Ectodermal cell (in vitro differentiated cells): ENCODE measurements around the gene PKN3.
A peak's percentile ranks its signal among the peaks of the same experiment; 100 is the strongest.

Source experiments
- H3K27ac ChIP-seq: 2 replicates; pipeline ENCODE4 v1.7.0; 2013; ENCODE audit warnings: mild to moderate bottlenecking, low read depth, low read length; ENCODE audit not compliant: insufficient read depth, poor library complexity, severe bottlenecking
- H3K27me3 ChIP-seq: 2 replicates; pipeline ENCODE4 v1.7.0; 2013; ENCODE audit warnings: mild to moderate bottlenecking, low read length; ENCODE audit not compliant: insufficient read depth, control insufficient read depth, poor library complexity, severe bottlenecking
- H3K36me3 ChIP-seq: one replicate; pipeline ENCODE4 v1.7.0; 2013; ENCODE audit warnings: low read length; ENCODE audit not compliant: control insufficient read depth, insufficient read depth
- H3K4me1 ChIP-seq: one replicate; pipeline ENCODE4 v1.7.0; 2013; ENCODE audit warnings: low read length; ENCODE audit not compliant: control insufficient read depth, insufficient read depth
- H3K4me3 ChIP-seq: 2 replicates; pipeline ENCODE4 v1.7.0; 2013; ENCODE audit warnings: low read depth, low read length, control low read depth; ENCODE audit not compliant: insufficient read depth
- H3K9me3 ChIP-seq: 2 replicates; pipeline ENCODE4 v1.7.0; 2013; ENCODE audit warnings: mild to moderate bottlenecking, low read length, moderate library complexity; ENCODE audit not compliant: control insufficient read depth
- WGBS, 2 experiments: methylation state at CpG; one replicate each; pipeline ENCODE4 v1.1.7; 2013; ENCODE audit warnings: missing lambda C conversion rate in 2 of 2; 5-methylcytosine and 5-hydroxymethylcytosine counted together

Gene PKN3

DNA sequence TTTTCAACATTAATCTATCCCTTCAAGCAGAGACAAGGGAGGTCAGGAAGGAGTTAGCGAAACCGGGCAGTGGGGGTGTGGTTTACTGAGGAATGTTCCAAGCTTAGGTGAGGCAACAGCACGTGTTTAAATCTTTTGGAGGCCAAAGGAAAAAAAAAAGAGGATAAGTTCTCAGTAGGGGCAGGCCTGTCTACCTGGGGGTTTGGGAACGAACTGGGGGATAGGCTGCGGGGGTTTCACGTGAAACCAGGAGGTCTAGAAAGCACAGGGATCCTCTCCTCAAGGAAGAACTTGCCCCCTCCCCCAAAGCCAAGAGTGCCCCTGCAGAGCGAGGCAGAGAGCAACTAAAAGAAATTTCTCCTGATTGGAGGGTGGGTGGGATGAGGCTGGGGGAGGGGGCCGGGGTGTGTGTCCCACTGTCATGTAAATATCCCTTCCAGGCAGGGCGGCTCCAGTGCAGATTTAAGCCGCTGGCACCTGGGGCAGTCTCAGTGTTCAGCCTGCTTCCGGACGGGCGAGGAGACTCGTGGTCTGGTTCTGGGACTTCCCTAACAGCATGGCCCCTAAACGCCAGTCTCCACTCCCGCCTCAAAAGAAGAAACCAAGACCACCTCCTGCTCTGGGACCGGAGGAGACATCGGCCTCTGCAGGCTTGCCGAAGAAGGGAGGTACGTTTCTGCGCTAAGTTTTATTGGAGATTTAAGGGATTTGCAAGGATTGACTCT, 18.8 kb upstream of the PKN3 start:
- no peaks in the 10 kb centered on the region for H3K9me3 ChIP-seq
- H3K4me3 ChIP-seq, result peak overlapping the region; percentile 66
- no peaks in the 10 kb centered on the region for H3K27me3 ChIP-seq
- H3K36me3 ChIP-seq, result no peaks in the 10 kb centered on the region
- peak overlapping the region; percentile 88 for H3K27ac ChIP-seq
- 0 to 1% methylated on average over 21 of the region's 21 CpGs for WGBS, 2 experiments
- H3K4me1 ChIP-seq, result peaks cover 23% of the 10 kb centered on the region

DNA sequence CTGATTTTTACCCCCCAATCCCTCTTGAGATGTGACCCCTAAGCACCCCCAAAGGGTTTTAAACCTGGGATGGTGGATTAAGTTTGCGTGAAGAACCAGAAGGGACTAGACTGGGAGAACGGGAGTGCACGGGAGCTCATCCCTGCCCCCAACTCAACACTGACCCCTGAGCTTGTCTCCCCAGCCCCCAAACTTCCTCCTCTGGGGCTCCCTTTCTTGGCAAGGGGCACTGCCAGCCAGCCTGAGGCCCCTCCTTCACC, 18.3 kb upstream of the PKN3 start:
- Histone ChIP-seq H3K4me1 (peaks cover 23% of the 10 kb centered on the region), H3K9me3 (no peaks in the 10 kb centered on the region), H3K27ac (peak overlapping the region; percentile 88), H3K27me3 (no peaks in the 10 kb centered on the region), H3K4me3 (peak overlapping the region; percentile 66), H3K36me3 (no peaks in the 10 kb centered on the region)
- 0 to 2% methylated on average over 3 of the region's 3 CpGs for WGBS, 2 experiments

DNA sequence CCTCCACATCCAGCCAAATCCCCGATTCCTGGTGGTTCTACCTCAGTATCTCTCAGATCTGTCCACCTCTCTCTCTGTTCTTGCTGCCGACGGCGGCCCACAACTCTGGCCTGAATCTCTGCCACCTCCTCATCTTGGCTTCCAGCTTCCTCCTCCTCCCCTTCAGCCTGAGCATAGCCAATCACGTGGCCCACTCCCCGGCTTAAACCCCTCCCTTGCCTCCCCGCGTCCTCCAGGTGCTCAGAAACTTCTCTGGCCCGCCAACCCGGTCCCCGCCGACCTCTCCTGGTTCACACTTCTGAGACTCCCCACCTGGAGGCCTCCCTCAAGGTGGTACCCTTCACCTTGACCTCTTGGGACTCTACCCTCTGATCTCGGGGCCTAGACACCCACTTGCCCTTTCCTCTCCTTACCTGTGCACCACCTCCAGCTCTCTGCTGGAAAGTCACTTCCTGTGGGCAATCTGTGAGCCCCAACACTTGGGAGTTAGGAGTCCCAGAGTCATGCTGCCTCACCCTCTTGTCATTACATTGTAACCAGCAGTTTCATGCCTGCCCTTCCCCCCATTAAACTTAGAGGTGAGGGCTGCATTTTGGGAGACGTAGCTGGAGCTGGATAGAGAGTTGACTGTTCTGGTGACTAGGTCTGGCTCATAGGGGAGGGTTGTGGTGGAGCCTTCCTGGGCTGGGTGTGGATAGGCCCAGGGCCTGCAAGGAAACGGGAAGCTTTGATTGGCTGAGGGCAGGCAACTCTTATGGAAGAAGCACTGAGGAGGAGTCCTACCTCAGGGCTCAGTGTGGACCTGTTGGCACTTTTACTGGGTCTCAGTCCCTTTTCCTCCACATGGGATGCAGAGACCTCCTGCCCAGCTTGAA, 17.7 kb upstream of the PKN3 start:
- Histone ChIP-seq H3K4me1 (peaks cover 23% of the 10 kb centered on the region), H3K9me3 (no peaks in the 10 kb centered on the region), H3K27ac (peak overlapping the region; percentile 88), H3K27me3 (no peaks in the 10 kb centered on the region), H3K4me3 (peak overlapping the region; percentile 66), H3K36me3 (no peaks in the 10 kb centered on the region)
- 1% methylated on average over 15 of the region's 15 CpGs for WGBS, 2 experiments

DNA sequence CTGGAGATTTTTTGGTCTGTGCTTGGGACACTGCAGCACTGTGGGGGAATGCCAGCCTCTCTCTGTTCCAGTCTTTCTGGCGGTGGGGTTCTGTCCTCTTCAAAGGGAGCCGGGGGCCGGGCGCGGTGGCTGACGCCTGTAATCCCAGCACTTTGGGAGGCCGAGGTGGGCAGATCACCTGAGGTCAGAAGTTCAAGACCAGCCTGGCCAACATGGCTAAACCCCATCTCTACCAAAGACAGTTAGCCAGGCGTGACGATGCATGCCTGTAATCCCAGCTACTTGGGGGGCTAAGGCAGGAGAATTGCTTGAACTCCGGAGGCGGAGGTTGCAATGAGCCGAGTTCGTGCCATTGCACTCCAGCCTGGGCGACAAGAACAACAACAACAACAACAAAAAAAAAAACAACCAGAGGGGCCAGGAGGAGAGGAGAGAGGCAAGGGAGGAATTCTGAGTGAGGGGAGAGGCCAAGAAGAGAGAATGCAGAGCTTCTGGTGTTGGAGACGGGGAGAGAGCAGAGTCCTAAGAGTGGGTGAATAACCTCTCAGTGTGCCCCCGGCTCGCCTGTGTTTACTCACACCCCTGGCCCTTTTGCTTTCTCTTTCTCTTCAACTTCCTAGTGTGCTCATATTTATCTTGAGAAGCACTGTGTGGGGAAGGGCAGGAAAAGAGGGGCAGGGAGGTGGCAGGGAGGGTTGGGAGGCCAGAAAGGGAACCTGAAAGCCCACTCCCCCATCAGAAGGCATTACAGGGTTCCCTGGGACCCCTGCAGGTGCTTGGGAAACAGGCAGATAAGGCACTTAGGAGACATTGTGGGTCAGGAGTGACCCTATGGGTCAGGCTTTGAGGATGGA, 16.4 kb upstream of the PKN3 start:
- Histone ChIP-seq H3K36me3 (no peaks in the 10 kb centered on the region), H3K27me3 (no peaks in the 10 kb centered on the region), H3K4me1 (peaks cover 23% of the 10 kb centered on the region), H3K27ac (no peak overlapping the region), H3K4me3 (peak overlapping the region; percentile 66), H3K9me3 (no peaks in the 10 kb centered on the region)
- WGBS, 2 experiments, result 41 to 44% methylated on average over 16 to 17 of the region's 17 CpGs

DNA sequence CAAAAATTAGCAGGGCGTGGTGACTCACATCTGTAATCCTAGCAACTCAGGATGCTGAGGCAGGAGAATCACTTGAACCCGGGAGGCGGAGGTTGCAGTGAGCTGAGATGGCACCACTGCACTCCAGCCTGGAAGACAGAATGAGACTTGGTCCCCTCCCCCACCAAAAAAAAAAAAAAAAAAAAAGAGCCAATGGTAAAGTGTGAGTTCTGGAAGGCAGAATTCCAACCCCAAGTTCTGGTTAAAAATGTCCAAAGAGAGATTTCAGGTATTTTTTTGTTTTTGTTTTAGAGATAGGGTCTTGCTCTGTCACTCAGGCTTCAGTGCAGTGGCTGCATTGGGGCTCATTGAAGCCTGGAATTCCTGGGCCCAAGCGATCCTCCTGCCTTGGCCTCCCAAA, 14.8 kb upstream of the PKN3 start:
- no peaks in the 10 kb centered on the region for H3K27me3 ChIP-seq
- 78 to 81% methylated on average over 4 of the region's 4 CpGs for WGBS, 2 experiments
- no peak overlapping the region for H3K4me3 ChIP-seq
- no peak overlapping the region for H3K27ac ChIP-seq
- H3K36me3 ChIP-seq, result peaks cover 7% of the 10 kb centered on the region
- H3K4me1 ChIP-seq, result peaks cover 28% of the 10 kb centered on the region
- no peaks in the 10 kb centered on the region for H3K9me3 ChIP-seq

DNA sequence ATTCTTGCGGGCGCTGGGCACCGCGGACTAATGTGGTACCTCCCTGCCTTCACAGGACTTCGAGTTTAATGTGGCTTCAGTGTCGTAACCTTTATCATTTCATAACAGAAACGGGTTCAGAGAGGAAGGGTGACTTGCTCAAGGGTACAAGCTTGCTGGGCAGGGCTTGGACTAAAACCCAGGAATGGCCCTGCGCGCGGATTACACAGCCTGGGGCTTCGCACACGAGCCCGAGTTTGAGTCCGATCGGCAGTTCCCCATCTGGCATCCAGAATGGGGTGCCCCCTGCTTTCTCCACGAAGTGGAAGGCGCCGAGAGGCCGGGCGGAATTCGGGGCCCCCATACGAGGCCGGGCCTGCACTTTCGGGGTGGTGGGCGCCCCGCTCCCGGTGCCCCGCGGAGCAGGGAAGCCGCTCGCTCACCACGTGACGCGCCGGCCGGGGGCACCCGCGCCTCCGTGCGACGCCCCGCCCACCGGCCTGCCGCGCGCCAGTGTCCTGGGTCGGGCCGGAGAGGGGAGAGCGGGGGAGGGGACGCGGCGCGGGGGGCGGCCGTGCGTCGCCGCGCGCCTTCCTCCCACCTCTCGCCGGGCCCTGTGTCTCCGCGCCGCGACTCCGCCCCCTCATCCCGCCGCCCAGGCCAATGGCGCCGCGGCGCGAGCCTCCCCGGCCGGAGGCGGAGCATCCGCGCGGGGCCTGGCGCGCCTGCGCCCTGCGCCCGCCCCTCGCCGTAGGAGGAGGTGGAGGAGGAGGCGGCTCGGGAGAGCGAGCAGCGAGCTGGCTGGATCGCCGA, 13.6 kb upstream of the PKN3 start, which contains the start of gene SET:
Gene SET, plus strand, starts transcription at position 722 of the 792 bp plus-strand sequence. CDS start 361 bp downstream, outside the sequence.
- H3K27ac ChIP-seq, result peak within 1 kb of the TSS; percentile 91
- H3K36me3 ChIP-seq, result peaks cover 19% of the 10 kb centered on the region
- H3K4me1 ChIP-seq, result peaks cover 28% of the 10 kb centered on the region
- 3 to 4% methylated on average over 93 of the region's 93 CpGs for WGBS, 2 experiments
- no peaks in the 10 kb centered on the region for H3K9me3 ChIP-seq
- no peaks in the 10 kb centered on the region for H3K27me3 ChIP-seq
- peak within 1 kb of the TSS; percentile 94 for H3K4me3 ChIP-seq

DNA sequence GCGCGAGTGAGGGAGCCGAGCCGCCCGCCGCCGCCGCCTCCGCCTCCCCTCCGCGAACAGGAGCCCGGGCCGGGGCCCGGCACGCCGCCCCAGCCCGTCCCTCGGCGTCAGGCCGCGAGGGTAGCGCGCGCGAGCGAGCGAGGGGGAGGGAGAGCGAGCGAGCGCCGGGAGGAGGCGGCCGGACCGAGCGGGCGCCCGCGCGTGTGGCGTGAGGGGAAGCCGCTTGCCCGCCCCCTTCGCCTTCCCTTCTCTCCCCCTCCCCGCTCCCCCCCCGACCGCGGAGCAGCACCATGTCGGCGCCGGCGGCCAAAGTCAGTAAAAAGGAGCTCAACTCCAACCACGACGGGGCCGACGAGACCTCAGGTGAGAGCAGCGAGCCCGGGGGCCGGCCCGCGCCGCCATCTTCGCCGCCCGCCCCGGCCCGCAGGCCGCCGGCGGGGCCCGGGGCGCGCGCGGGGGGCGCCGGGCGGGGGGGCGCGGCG, 13.0 kb upstream of the PKN3 start:
- H3K27me3 ChIP-seq, result no peaks in the 10 kb centered on the region
- H3K4me1 ChIP-seq, result peaks cover 28% of the 10 kb centered on the region
- H3K4me3 ChIP-seq, result peak overlapping the region; percentile 94
- peak overlapping the region; percentile 91 for H3K27ac ChIP-seq
- no peaks in the 10 kb centered on the region for H3K9me3 ChIP-seq
- whole genome bisulfite sequencing, 2 experiments, result 0% methylated on average over 76 to 80 of the region's 80 CpGs
- H3K36me3 ChIP-seq, result peaks cover 25% of the 10 kb centered on the region

DNA sequence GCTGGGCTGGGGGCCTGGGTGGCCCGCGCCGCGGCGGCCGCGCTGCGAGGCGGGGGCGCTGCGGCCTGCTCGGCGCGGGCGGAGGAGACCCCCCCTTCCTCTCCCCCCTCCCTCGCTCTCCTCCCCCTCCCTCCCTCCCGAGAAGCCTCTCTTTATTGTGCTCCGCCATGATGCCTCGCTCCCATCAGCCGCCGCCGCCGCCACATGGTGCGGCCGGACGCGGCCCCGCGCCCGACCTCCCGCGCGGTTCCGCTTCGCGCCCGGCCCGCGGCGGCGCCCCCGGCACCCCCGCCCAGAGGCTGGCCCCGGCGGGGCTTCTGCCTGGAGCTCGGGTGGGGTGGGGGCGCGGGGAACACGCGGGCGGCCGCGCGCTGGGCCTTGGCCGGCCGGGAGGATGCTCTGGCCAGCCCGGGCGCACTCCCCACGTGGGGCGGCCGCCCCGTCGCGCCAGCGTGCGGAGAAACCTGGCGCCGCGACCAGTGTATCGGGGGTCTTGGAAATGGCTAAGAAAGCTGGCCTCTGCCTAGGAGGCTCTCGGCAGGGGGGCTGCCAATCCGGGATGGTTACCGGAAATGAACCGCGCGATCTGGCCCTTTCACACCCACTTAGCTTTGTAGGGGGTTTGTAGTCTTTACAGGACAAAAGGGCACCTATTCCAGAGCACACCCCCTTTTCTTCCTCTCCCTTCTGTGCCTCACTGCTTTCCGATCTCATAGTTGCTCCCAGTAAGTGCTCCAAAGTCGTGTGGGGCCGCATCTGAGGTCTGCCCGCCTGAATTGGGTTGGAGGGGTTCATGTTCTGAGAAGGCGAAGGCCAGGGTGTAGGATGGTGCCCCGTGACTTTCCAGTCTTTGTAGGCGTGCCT, 12.3 kb upstream of the PKN3 start:
- peak overlapping the region; percentile 94 for H3K4me3 ChIP-seq
- H3K4me1 ChIP-seq, result peaks cover 23% of the 10 kb centered on the region
- peaks cover 28% of the 10 kb centered on the region for H3K36me3 ChIP-seq
- WGBS, 2 experiments, result 0% methylated on average over 81 to 83 of the region's 83 CpGs
- no peaks in the 10 kb centered on the region for H3K9me3 ChIP-seq
- H3K27ac ChIP-seq, result peak overlapping the region; percentile 50
- H3K27me3 ChIP-seq, result no peaks in the 10 kb centered on the region

DNA sequence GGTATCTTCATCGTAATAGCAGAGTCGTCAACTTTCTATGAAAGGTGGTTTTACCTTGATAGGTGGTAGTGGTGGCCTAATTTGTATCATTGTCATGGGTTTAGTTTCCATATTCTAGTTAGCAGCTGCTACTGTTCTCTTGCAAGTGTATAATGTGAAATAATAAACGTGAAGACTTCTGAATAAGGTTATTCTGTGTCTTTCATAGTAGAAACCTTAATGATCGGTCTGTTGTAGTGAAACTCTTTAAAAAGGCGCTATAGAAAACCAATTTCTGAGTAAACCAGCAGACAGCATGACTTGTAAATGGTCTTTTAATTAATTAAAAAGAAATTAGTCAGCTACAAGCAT, 11.6 kb upstream of the PKN3 start:
- H3K9me3 ChIP-seq, result no peaks in the 10 kb centered on the region
- peaks cover 31% of the 10 kb centered on the region for H3K36me3 ChIP-seq
- no peak overlapping the region for H3K27ac ChIP-seq
- H3K4me3 ChIP-seq, result peak overlapping the region; percentile 94
- H3K27me3 ChIP-seq, result no peaks in the 10 kb centered on the region
- 15 to 22% methylated on average over 5 of the region's 5 CpGs for WGBS, 2 experiments
- H3K4me1 ChIP-seq, result peaks cover 17% of the 10 kb centered on the region
